GM19351 (cell line): ENCODE data around the gene KCND3.

Experiments used
- ATAC-seq: cut with Tn5 transposase; IDR thresholded peaks from one replicate; pipeline ENCODE4 v1.9.1; 2021; ENCODE audit warnings: mild to moderate bottlenecking, moderate library complexity; ENCODE audit not compliant: unreplicated experiment

Gene KCND3

GRCh38 chr1:111989531-111990025, at the start of gene KCND3:
Gene KCND3, minus strand, starts transcription at chr1:111989668.
- ATAC-seq: no peak

- ATAC-seq: no peak
These were observed 44.8 kb upstream of the KCND3 start for GRCh38 chr1:112034277-112034676.

- ATAC-seq: no peak
These were observed 44.1 kb upstream of the KCND3 start for GRCh38 chr1:112033439-112034120.

- ATAC-seq: no peak
These were observed 40.7 kb upstream of the KCND3 start for GRCh38 chr1:112030157-112030556.

- ATAC-seq: no peak
These were observed 38.2 kb upstream of the KCND3 start for GRCh38 chr1:112027696-112028095.

GRCh38 chr1:112026501-112026900, 37.0 kb upstream of the KCND3 start:
- no peak for ATAC-seq

- no peak for ATAC-seq
These were observed 36.5 kb upstream of the KCND3 start for GRCh38 chr1:112026016-112026415.

GRCh38 chr1:112021263-112021662, 31.8 kb upstream of the KCND3 start:
- no peak for ATAC-seq

GRCh38 chr1:112017183-112017582, 27.7 kb upstream of the KCND3 start:
- no peak for ATAC-seq

GRCh38 chr1:112012823-112013222, 23.4 kb upstream of the KCND3 start:
- ATAC-seq: no peak

GRCh38 chr1:112011202-112011601, 21.7 kb upstream of the KCND3 start:
- no peak for ATAC-seq

GRCh38 chr1:112007169-112007568, 17.7 kb upstream of the KCND3 start:
- ATAC-seq: no peak

- ATAC-seq: no peak
These were observed 17.1 kb upstream of the KCND3 start for GRCh38 chr1:112006416-112007025.

- ATAC-seq: no peak
These were observed 14.6 kb upstream of the KCND3 start for GRCh38 chr1:112004076-112004475.

- ATAC-seq: no peak
These were observed 13.0 kb upstream of the KCND3 start for GRCh38 chr1:112002514-112002913.

- ATAC-seq: no peak
These were observed 12.0 kb upstream of the KCND3 start for GRCh38 chr1:112001436-112001835.

GRCh38 chr1:112000048-112000447, 10.6 kb upstream of the KCND3 start:
- no peak for ATAC-seq

GRCh38 chr1:111998332-111998731, 8.9 kb upstream of the KCND3 start:
- ATAC-seq: no peak

- no peak for ATAC-seq
These were observed 3.0 kb upstream of the KCND3 start for GRCh38 chr1:111992476-111992875.

GRCh38 chr1:111990878-111991718, 1.6 kb upstream of the KCND3 start:
- ATAC-seq: no peak

- ATAC-seq: no peak
These were observed 784 bp upstream of the KCND3 start for GRCh38 chr1:111990026-111990877.
